Measurements from ENCODE around the gene CAMK1D. TPM values are rescaled to one million over a fixed set of nuclear protein-coding genes. Genes with fewer than 3 reads are reported as not detected.

Gene CAMK1D
- total RNA-seq, 2 experiments from 2014 or later, result 28.8 to 35.3 TPM

DNA sequence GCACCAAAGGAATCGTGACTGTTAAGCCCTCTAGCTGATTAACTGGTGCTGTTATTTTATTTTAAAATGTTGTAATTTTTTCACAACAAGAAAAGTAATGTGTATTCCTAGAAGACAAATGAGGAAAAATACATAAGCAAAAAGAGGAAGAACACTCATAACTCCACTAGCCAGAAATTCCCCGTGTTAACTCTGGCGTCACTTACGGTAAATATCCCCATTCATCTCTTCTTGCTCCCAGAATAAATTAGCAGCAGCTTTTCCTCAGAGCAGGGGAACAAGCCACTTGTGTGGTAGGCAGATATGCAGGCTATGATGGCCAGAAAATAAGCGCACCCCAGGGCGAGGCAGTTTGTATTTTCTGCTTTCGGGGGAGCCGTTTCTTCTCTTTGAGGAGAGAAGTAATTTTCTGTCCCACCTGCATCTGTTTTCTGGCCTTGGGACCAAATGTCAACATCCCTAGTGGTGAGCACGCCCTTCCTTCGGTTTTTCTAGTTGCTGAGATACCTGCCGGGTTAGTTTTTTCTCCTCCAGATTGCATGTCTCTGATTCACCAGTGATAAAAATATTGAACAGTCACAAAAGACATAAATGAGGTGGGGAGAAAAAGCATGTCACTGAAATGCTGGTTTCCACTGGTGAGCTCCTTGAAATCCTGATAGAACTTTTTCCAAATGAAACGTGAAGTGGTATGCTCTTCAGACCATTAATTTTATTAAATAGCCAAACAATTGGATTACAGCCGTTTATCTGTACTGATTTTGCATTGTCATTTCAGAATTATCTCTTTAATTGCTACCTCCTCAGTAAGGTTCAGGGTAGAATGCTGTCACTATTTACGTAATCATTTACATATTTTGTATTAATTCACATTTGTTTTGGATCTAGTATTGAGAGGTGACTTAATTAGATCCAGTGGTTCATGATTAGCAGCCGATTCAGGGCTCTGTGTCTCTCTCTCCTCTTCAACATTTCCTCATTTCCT lies 268.1 kb downstream of the CAMK1D start:
- no peaks in the 10 kb centered on the region for H3K27me3 Mint-ChIP-seq
- peaks cover 10% of the 10 kb centered on the region for H3K4me1 Mint-ChIP-seq (ENCODE audit: low read depth)
- ATAC-seq (ENCODE audit: poor library complexity) (no peak), DNase-seq (no peak)
- no peak overlapping the region for H3K4me3 Mint-ChIP-seq
- no peaks in the 10 kb centered on the region for H3K36me3 ChIP-seq (ENCODE audit: insufficient read depth, low read length)
- intact Hi-C loops (cut with DNase I, micrococcal nuclease), result no loop called here
- ChIA-PET POLR2A (interaction anchor here (1.0 to 1.2 kb wide), 2 partner anchors 11 to 21 kb away, joined by 3 read pairs; no protein-coding TSS in a partner anchor), CTCF (no interaction called here)
- no peaks in the 10 kb centered on the region for H3K9me3 Mint-ChIP-seq
- no peak overlapping the region for H3K27ac Mint-ChIP-seq
- no peaks in the 10 kb centered on the region for H3K4me1 ChIP-seq (ENCODE audit: insufficient read depth, low read length)
- H3K27ac ChIP-seq (ENCODE audit: low read depth in 1 of 2, low read length in 2 of 2), result no peak overlapping the region
- H3K36me3 Mint-ChIP-seq (ENCODE audit: low read depth), result peaks cover 2% of the 10 kb centered on the region
- no peak overlapping the region for H3K4me3 ChIP-seq (ENCODE audit: low read length)
- H3K9me3 ChIP-seq (ENCODE audit: control insufficient read depth in 1 of 2, insufficient read depth in 1 of 2, low read length in 2 of 2), result no peaks in the 10 kb centered on the region
- no peak for TF ChIP-seq CTCF (IDR thresholded peaks at IDR 0.05)
- H3K27me3 ChIP-seq (ENCODE audit: control insufficient read depth in 1 of 2, insufficient read depth in 2 of 2, low read length in 2 of 2), result no peaks in the 10 kb centered on the region

- H3K4me3 Mint-ChIP-seq, result no peak overlapping the region
- no peaks in the 10 kb centered on the region for H3K27me3 ChIP-seq (ENCODE audit: control insufficient read depth in 1 of 2, insufficient read depth in 2 of 2, low read length in 2 of 2)
- ATAC-seq (ENCODE audit: poor library complexity), result no peak
- H3K27ac ChIP-seq (ENCODE audit: low read depth in 1 of 2, low read length in 2 of 2), result no peak overlapping the region
- no peaks in the 10 kb centered on the region for H3K9me3 ChIP-seq (ENCODE audit: control insufficient read depth in 1 of 2, insufficient read depth in 1 of 2, low read length in 2 of 2)
- DNase-seq, result no peak
- no peak overlapping the region for H3K27ac Mint-ChIP-seq
- H3K4me1 ChIP-seq (ENCODE audit: insufficient read depth, low read length), result no peaks in the 10 kb centered on the region
- no peaks in the 10 kb centered on the region for H3K9me3 Mint-ChIP-seq
- intact Hi-C loops (cut with DNase I, micrococcal nuclease), result no loop called here
- H3K27me3 Mint-ChIP-seq, result no peaks in the 10 kb centered on the region
- peaks cover 7% of the 10 kb centered on the region for H3K36me3 Mint-ChIP-seq (ENCODE audit: low read depth)
- POLR2A ChIA-PET, result interaction anchor here (1.1 kb wide), 1 partner anchor 34 kb away, joined by 4 read pairs; no protein-coding TSS in a partner anchor
- H3K4me1 Mint-ChIP-seq (ENCODE audit: low read depth), result peaks cover 22% of the 10 kb centered on the region
- no peak for TF ChIP-seq CTCF (IDR thresholded peaks at IDR 0.05)
- no peaks in the 10 kb centered on the region for H3K36me3 ChIP-seq (ENCODE audit: insufficient read depth, low read length)
- CTCF ChIA-PET, result no interaction called here
- no peak overlapping the region for H3K4me3 ChIP-seq (ENCODE audit: low read length)
These were observed 272.7 kb downstream of the CAMK1D start for GRCh38 chr10:12622016-12622415.

DNA sequence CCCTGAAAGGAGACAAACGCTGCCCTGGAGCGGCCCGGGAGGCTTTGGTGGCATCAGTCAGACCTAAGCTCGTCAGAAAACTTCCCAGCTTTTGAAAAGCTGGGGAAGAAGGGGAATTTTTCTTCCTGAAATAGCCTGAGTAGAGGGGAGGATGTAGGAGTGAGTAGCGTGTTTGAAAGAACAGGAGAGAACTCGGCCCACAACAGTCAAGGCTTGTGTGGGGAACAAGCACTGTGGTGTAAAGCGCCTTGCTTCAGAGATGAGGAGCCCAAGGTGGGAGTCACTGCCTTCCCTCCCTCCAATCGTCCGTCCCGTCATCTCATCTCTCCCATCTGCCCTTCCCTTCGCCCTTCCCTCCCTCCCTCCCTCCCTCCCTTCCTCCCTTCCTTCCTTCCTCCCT lies 273.3 kb downstream of the CAMK1D start:
- ChIA-PET POLR2A (interaction anchor here (1.1 kb wide), 1 partner anchor 35 kb away, joined by 4 read pairs; no protein-coding TSS in a partner anchor), CTCF (no interaction called here)
- no peak overlapping the region for H3K27ac Mint-ChIP-seq
- H3K4me3 ChIP-seq (ENCODE audit: low read length), result no peak overlapping the region
- H3K27me3 Mint-ChIP-seq, result no peaks in the 10 kb centered on the region
- no peaks in the 10 kb centered on the region for H3K4me1 ChIP-seq (ENCODE audit: insufficient read depth, low read length)
- intact Hi-C loops (cut with DNase I, micrococcal nuclease), result no loop called here
- no peaks in the 10 kb centered on the region for H3K27me3 ChIP-seq (ENCODE audit: control insufficient read depth in 1 of 2, insufficient read depth in 2 of 2, low read length in 2 of 2)
- ATAC-seq (ENCODE audit: poor library complexity), result no peak
- H3K36me3 Mint-ChIP-seq (ENCODE audit: low read depth), result peaks cover 7% of the 10 kb centered on the region
- no peak for TF ChIP-seq CTCF (IDR thresholded peaks at IDR 0.05)
- H3K36me3 ChIP-seq (ENCODE audit: insufficient read depth, low read length), result no peaks in the 10 kb centered on the region
- H3K9me3 Mint-ChIP-seq, result no peaks in the 10 kb centered on the region
- no peak for DNase-seq
- H3K9me3 ChIP-seq (ENCODE audit: control insufficient read depth in 1 of 2, insufficient read depth in 1 of 2, low read length in 2 of 2), result no peaks in the 10 kb centered on the region
- no peak overlapping the region for H3K4me3 Mint-ChIP-seq
- no peak overlapping the region for H3K27ac ChIP-seq (ENCODE audit: low read depth in 1 of 2, low read length in 2 of 2)
- H3K4me1 Mint-ChIP-seq (ENCODE audit: low read depth), result peaks cover 22% of the 10 kb centered on the region

Data from CD4-positive, alpha-beta T cell (primary cell).